ENCODE measurements around the gene SEC24A.
A peak's percentile ranks its signal among the peaks of the same experiment; 100 is the strongest.
"Not testable (repeated sequence)": the region's sequence is repeated elsewhere in the genome, so short reads cannot be mapped to it uniquely, and the experiment has no call there.

SEC24A gene

DNA sequence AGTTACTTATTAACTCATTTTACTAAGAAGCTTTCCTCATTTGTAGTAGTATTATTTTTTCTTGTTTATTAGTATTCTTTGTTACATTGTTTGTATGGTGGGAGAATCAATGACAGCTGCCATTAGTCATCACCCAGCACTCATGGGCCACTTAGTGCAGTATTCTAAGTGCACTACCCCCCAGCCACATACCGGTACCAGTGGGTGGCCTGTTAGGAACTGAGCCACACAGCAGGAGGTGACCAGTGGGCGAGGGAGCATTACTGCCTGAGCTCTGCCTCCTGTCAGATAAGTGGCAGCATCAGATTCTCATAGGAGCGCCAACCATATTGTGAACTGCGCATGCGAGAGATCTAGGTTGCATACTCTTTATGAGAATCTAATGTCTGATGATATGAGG, 65.5 kb downstream of the SEC24A start:
- Histone ChIP-seq H3K36me3 (ENCODE audit: control insufficient read depth in 4 of 4, insufficient read depth in 4 of 4, low read length in 3 of 4) (peaks cover 4 to 27% (median 14%) of the 10 kb centered on the region in 4 experiments), H3K4me1 (ENCODE audit: control extremely low read depth in 1 of 4, control insufficient read depth in 4 of 4, insufficient read depth in 4 of 4, low read length in 3 of 4) (no peaks in the 10 kb centered on the region), H3K9me3 (ENCODE audit: control extremely low read depth in 1 of 5, control insufficient read depth in 4 of 5, insufficient read depth in 2 of 5, low read depth in 1 of 5, low read length in 4 of 5) (no peaks in the 10 kb centered on the region), H3K4me3 (ENCODE audit: control insufficient read depth in 1 of 7, extremely low read depth in 1 of 7, insufficient read depth in 4 of 7, low read depth in 2 of 7, low read length in 6 of 7) (no peak overlapping the region), H3K27me3 (replicated peaks in 2 of 5; ENCODE audit: control insufficient read depth in 4 of 5, insufficient read depth in 5 of 5, low read length in 4 of 5) (no peaks in the 10 kb centered on the region), H3K27ac (ENCODE audit: insufficient read depth in 1 of 2, low read depth in 1 of 2, low read length in 2 of 2, poor library complexity in 1 of 2, severe bottlenecking in 2 of 2) (no peak overlapping the region)
- ChIA-PET CTCF (interaction anchor here (0.6 to 1.2 kb wide), 2 partner anchors 26 to 158 kb away, joined by 3 read pairs; no protein-coding TSS in a partner anchor), POLR2A (no interaction called here)
- WGBS (ENCODE audit: insufficient coverage) = 94% methylated on average over 2 of the region's 5 CpGs
- no peak for DNase-seq

- Histone ChIP-seq H3K36me3 (ENCODE audit: control insufficient read depth in 4 of 4, insufficient read depth in 4 of 4, low read length in 3 of 4) (peaks cover 2 to 31% (median 15%) of the 10 kb centered on the region in 4 experiments), H3K27ac (ENCODE audit: insufficient read depth in 1 of 2, low read depth in 1 of 2, low read length in 2 of 2, poor library complexity in 1 of 2, severe bottlenecking in 2 of 2) (no peak overlapping the region), H3K4me1 (ENCODE audit: control extremely low read depth in 1 of 4, control insufficient read depth in 4 of 4, insufficient read depth in 4 of 4, low read length in 3 of 4) (no peaks in the 10 kb centered on the region), H3K9me3 (ENCODE audit: control extremely low read depth in 1 of 5, control insufficient read depth in 4 of 5, insufficient read depth in 2 of 5, low read depth in 1 of 5, low read length in 4 of 5) (no peaks in the 10 kb centered on the region), H3K4me3 (ENCODE audit: control insufficient read depth in 1 of 7, extremely low read depth in 1 of 7, insufficient read depth in 4 of 7, low read depth in 2 of 7, low read length in 6 of 7) (no peak overlapping the region), H3K27me3 (replicated peaks in 2 of 5; ENCODE audit: control insufficient read depth in 4 of 5, insufficient read depth in 5 of 5, low read length in 4 of 5) (no peaks in the 10 kb centered on the region)
- DNase-seq = no peak
- no CpG with 5 or more reads among the region's 3 CpGs for WGBS (ENCODE audit: insufficient coverage)
- POLR2A ChIA-PET = no interaction called here
- CTCF ChIA-PET = no interaction called here
These were observed 66.0 kb downstream of the SEC24A start for GRCh38 chr5:134714541-134714940.

DNA sequence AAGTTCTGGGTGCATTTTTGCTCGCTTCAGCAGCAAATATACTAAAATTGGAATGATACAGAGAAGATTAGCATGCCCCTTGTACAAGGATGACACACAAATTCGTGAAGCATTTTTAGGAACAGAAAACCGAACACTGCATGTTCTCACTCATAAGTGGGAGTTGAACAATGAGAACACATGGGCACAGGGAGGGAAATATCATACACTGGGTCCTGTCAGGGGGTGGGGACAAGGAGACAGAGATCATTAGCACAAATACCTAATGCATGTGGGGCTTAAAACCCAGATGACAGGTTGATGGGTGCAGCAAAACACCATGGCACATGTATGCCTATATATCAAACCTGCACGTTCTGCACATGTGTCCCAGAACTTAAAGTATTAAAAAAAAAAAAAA, 66.9 kb downstream of the SEC24A start:
- 92% methylated on average over 2 of the region's 4 CpGs for WGBS (ENCODE audit: insufficient coverage)
- peaks cover 2 to 31% (median 18%) of the 10 kb centered on the region in 4 experiments for H3K36me3 ChIP-seq (ENCODE audit: control insufficient read depth in 4 of 4, insufficient read depth in 4 of 4, low read length in 3 of 4)
- H3K4me3 ChIP-seq (ENCODE audit: control insufficient read depth in 1 of 7, extremely low read depth in 1 of 7, insufficient read depth in 4 of 7, low read depth in 2 of 7, low read length in 6 of 7); H3K4me1 ChIP-seq (ENCODE audit: control extremely low read depth in 1 of 4, control insufficient read depth in 4 of 4, insufficient read depth in 4 of 4, low read length in 3 of 4); H3K27me3 ChIP-seq (replicated peaks in 2 of 5; ENCODE audit: control insufficient read depth in 4 of 5, insufficient read depth in 5 of 5, low read length in 4 of 5); H3K9me3 ChIP-seq (ENCODE audit: control extremely low read depth in 1 of 5, control insufficient read depth in 4 of 5, insufficient read depth in 2 of 5, low read depth in 1 of 5, low read length in 4 of 5); POLR2A ChIA-PET; DNase-seq; H3K27ac ChIP-seq (ENCODE audit: insufficient read depth in 1 of 2, low read depth in 1 of 2, low read length in 2 of 2, poor library complexity in 1 of 2, severe bottlenecking in 2 of 2); CTCF ChIA-PET: not testable (repeated sequence)

- CTCF ChIA-PET = interaction anchor here (1.1 kb wide), 1 partner anchor 16 kb away, joined by 3 read pairs; no protein-coding TSS in a partner anchor
- H3K27ac ChIP-seq (ENCODE audit: insufficient read depth in 1 of 2, low read depth in 1 of 2, low read length in 2 of 2, poor library complexity in 1 of 2, severe bottlenecking in 2 of 2) = no peak overlapping the region
- no peaks in the 10 kb centered on the region for H3K4me1 ChIP-seq (ENCODE audit: control extremely low read depth in 1 of 4, control insufficient read depth in 4 of 4, insufficient read depth in 4 of 4, low read length in 3 of 4)
- no peaks in the 10 kb centered on the region for H3K27me3 ChIP-seq (replicated peaks in 2 of 5; ENCODE audit: control insufficient read depth in 4 of 5, insufficient read depth in 5 of 5, low read length in 4 of 5)
- POLR2A ChIA-PET = no interaction called here
- no CpG with 5 or more reads among the region's 1 CpG for WGBS (ENCODE audit: insufficient coverage)
- H3K9me3 ChIP-seq (ENCODE audit: control extremely low read depth in 1 of 5, control insufficient read depth in 4 of 5, insufficient read depth in 2 of 5, low read depth in 1 of 5, low read length in 4 of 5) = no peaks in the 10 kb centered on the region
- DNase-seq = no peak
- no peak overlapping the region for H3K4me3 ChIP-seq (ENCODE audit: control insufficient read depth in 1 of 7, extremely low read depth in 1 of 7, insufficient read depth in 4 of 7, low read depth in 2 of 7, low read length in 6 of 7)
- H3K36me3 ChIP-seq (ENCODE audit: control insufficient read depth in 4 of 4, insufficient read depth in 4 of 4, low read length in 3 of 4) = peaks cover 5 to 32% (median 16%) of the 10 kb centered on the region in 4 experiments
These were observed 76.3 kb downstream of the SEC24A start for GRCh38 chr5:134724872-134725271.

GRCh38 chr5:134732819-134733218, 84.2 kb downstream of the SEC24A start:
- H3K4me3 ChIP-seq (ENCODE audit: control insufficient read depth in 1 of 7, extremely low read depth in 1 of 7, insufficient read depth in 4 of 7, low read depth in 2 of 7, low read length in 6 of 7) = no peak overlapping the region
- ChIA-PET CTCF (no interaction called here), POLR2A (no interaction called here)
- H3K9me3 ChIP-seq (ENCODE audit: control extremely low read depth in 1 of 5, control insufficient read depth in 4 of 5, insufficient read depth in 2 of 5, low read depth in 1 of 5, low read length in 4 of 5) = no peaks in the 10 kb centered on the region
- peak in 1 of 3 donors; percentile 15 for DNase-seq
- 53% methylated on average over 2 of the region's 3 CpGs for WGBS (ENCODE audit: insufficient coverage)
- H3K36me3 ChIP-seq (ENCODE audit: control insufficient read depth in 4 of 4, insufficient read depth in 4 of 4, low read length in 3 of 4) = no peaks in the 10 kb centered on the region
- no peaks in the 10 kb centered on the region for H3K27me3 ChIP-seq (replicated peaks in 2 of 5; ENCODE audit: control insufficient read depth in 4 of 5, insufficient read depth in 5 of 5, low read length in 4 of 5)
- no peak overlapping the region for H3K27ac ChIP-seq (ENCODE audit: insufficient read depth in 1 of 2, low read depth in 1 of 2, low read length in 2 of 2, poor library complexity in 1 of 2, severe bottlenecking in 2 of 2)
- peaks cover 3 to 26% (median 17%) of the 10 kb centered on the region in 4 experiments for H3K4me1 ChIP-seq (ENCODE audit: control extremely low read depth in 1 of 4, control insufficient read depth in 4 of 4, insufficient read depth in 4 of 4, low read length in 3 of 4)

DNA sequence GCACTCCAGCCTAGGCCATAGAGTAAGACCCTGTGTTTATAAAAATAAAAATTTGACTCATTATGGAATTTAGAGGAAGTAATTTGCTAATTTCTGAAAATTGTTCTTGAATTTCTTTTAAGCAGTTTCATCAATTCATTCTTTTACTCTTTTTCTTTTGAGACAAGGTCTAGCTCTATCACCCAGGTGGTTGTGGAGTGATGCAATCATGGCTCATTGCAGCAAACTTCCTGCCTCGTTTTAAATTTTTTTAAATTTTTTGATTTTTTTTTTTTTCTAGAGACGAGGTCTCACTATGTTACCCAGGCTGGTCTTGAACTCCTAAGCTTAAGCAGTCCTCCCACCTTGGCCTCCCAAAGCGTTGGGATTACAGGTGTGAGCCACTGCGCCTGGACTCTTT, 86.7 kb downstream of the SEC24A start:
- DNase-seq = peak; percentile 15 to 55 (median 52)
- Histone ChIP-seq H3K9me3 (ENCODE audit: control extremely low read depth in 1 of 5, control insufficient read depth in 4 of 5, insufficient read depth in 2 of 5, low read depth in 1 of 5, low read length in 4 of 5) (no peaks in the 10 kb centered on the region), H3K27me3 (replicated peaks in 2 of 5; ENCODE audit: control insufficient read depth in 4 of 5, insufficient read depth in 5 of 5, low read length in 4 of 5) (no peaks in the 10 kb centered on the region), H3K36me3 (ENCODE audit: control insufficient read depth in 4 of 4, insufficient read depth in 4 of 4, low read length in 3 of 4) (no peaks in the 10 kb centered on the region), H3K4me3 (ENCODE audit: control insufficient read depth in 1 of 7, extremely low read depth in 1 of 7, insufficient read depth in 4 of 7, low read depth in 2 of 7, low read length in 6 of 7) (no peak overlapping the region), H3K4me1 (ENCODE audit: control extremely low read depth in 1 of 4, control insufficient read depth in 4 of 4, insufficient read depth in 4 of 4, low read length in 3 of 4) (peaks cover 9 to 43% (median 31%) of the 10 kb centered on the region in 4 experiments), H3K27ac (ENCODE audit: insufficient read depth in 1 of 2, low read depth in 1 of 2, low read length in 2 of 2, poor library complexity in 1 of 2, severe bottlenecking in 2 of 2) (no peak overlapping the region)
- ChIA-PET POLR2A (no interaction called here), CTCF (interaction anchor here (0.6 to 1.8 kb wide), 3 partner anchors 27 to 440 kb away, joined by 3 to 4 read pairs (median 4); no protein-coding TSS in a partner anchor)
- WGBS (ENCODE audit: insufficient coverage) = 58% methylated on average over 2 of the region's 4 CpGs

DNA sequence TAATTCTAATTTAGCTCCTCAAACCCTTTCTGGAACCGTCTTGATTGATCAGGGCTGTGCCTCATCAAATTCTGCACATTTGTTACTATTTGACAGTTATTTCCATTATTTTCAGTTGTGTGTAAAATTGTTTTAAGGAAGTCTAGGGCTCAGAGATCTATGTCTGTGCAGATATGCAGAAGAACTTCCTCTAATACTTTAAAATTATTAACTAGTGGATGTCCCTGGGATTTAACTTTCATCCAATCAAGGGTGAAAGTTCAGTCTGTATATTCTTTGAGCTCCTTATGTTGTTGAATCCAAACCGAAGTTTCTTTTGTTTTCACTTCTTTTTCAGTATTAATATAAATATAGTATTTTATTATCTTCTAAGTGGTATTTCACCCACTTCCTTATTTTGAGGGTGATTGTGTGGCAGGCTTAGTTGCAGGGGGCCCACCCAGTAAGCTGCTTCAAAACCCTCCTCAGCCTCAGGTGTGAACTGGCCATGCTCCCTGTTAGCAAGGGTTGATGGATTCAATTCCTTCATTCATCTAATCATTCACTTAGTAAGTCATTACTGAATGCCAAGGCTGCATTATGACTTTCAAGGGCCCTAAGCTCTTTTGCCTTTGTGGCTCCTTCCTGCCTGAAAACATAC, 87.7 kb downstream of the SEC24A start:
- Histone ChIP-seq H3K27ac (ENCODE audit: insufficient read depth in 1 of 2, low read depth in 1 of 2, low read length in 2 of 2, poor library complexity in 1 of 2, severe bottlenecking in 2 of 2) (peak overlapping the region in 1 of 2 experiments; percentile 25), H3K4me3 (ENCODE audit: control insufficient read depth in 1 of 7, extremely low read depth in 1 of 7, insufficient read depth in 4 of 7, low read depth in 2 of 7, low read length in 6 of 7) (no peak overlapping the region), H3K9me3 (ENCODE audit: control extremely low read depth in 1 of 5, control insufficient read depth in 4 of 5, insufficient read depth in 2 of 5, low read depth in 1 of 5, low read length in 4 of 5) (no peaks in the 10 kb centered on the region), H3K4me1 (ENCODE audit: control extremely low read depth in 1 of 4, control insufficient read depth in 4 of 4, insufficient read depth in 4 of 4, low read length in 3 of 4) (peaks cover 9 to 45% (median 34%) of the 10 kb centered on the region in 4 experiments), H3K36me3 (ENCODE audit: control insufficient read depth in 4 of 4, insufficient read depth in 4 of 4, low read length in 3 of 4) (peaks cover 0 to 6% (median 3%) of the 10 kb centered on the region in 4 experiments), H3K27me3 (replicated peaks in 2 of 5; ENCODE audit: control insufficient read depth in 4 of 5, insufficient read depth in 5 of 5, low read length in 4 of 5) (no peaks in the 10 kb centered on the region)
- no CpG with 5 or more reads among the region's 2 CpGs for WGBS (ENCODE audit: insufficient coverage)
- CTCF ChIA-PET = interaction anchor here (0.8 to 1.3 kb wide), 3 partner anchors 8 to 469 kb away, joined by 3 to 4 read pairs (median 3); no protein-coding TSS in a partner anchor
- POLR2A ChIA-PET = interaction anchor here (0.8 kb wide), 1 partner anchor 27 kb away, joined by 3 read pairs; no protein-coding TSS in a partner anchor
- DNase-seq = peak; percentile 8 to 69 (median 55)
